Activated T-helper 2 cell treated with anti-CD3 and anti-CD28 coated beads, Interferon-gamma antibody, Interleukin-2, Interleukin-4, amounts not matched to agents 10 μg/mL and 5 μg/mL and 100 μg/mL, durations not matched to agents 14 hours and 24 hours and 36 hours (primary cell): ENCODE data around the gene DPM1. TPM values are rescaled to one million over a fixed set of nuclear protein-coding genes. Genes with fewer than 3 reads are reported as not detected.
"Not testable (repeated sequence)": the region's sequence is repeated elsewhere in the genome, so short reads cannot be mapped to it uniquely, and the experiment has no call there.

Experiments
- DNase-seq: peaks from one replicate; pipeline ENCODE4 v3.0.0; 2021; ENCODE audit warnings: low spot score
- H3K27ac Mint-ChIP-seq: one replicate; pipeline ENCODE4 v1.8.0; 2021; ENCODE audit warnings: mixed read lengths
- H3K27me3 Mint-ChIP-seq: one replicate; pipeline ENCODE4 v1.8.0; 2021; ENCODE audit warnings: low read depth, mixed read lengths
- H3K36me3 Mint-ChIP-seq: one replicate; pipeline ENCODE4 v1.8.0; 2021; ENCODE audit warnings: low read depth, mixed read lengths
- H3K4me1 Mint-ChIP-seq: one replicate; pipeline ENCODE4 v1.8.0; 2021; ENCODE audit warnings: low read depth, mixed read lengths
- H3K4me3 Mint-ChIP-seq: one replicate; pipeline ENCODE4 v1.8.0; 2021; ENCODE audit warnings: low read depth, mild to moderate bottlenecking, moderate library complexity, mixed read lengths
- H3K9me3 Mint-ChIP-seq: one replicate; pipeline ENCODE4 v1.8.0; 2021; ENCODE audit warnings: mixed read lengths
- intact Hi-C: fragments of 100-400 bp; cut with micrococcal nuclease; formaldehyde crosslinking; loops from one replicate; pipeline ENCODE4 v1.15.1; 2023
- total RNA-seq: library from RNA; stranded (reverse); gene quantifications from 2 replicates; pipeline ENCODE4 v1.2.3, GENCODE V29; 2022

The DPM1 gene
- total RNA-seq, 1 donor from 2014 or later: 59.6 TPM

- Mint-ChIP-seq H3K27ac (no peak overlapping the region), H3K9me3 (no peaks in the 10 kb centered on the region), H3K4me3 (no peak overlapping the region), H3K4me1 (peaks cover 2% of the 10 kb centered on the region), H3K27me3 (no peaks in the 10 kb centered on the region), H3K36me3 (no peaks in the 10 kb centered on the region)
- DNase-seq: no peak
- intact Hi-C loops: no loop called here
These were observed 34.0 kb upstream of the DPM1 start for GRCh38 chr20:50992336-50992732.

GRCh38 chr20:50991076-50991475 is 32.7 kb upstream of the DPM1 start:
- Mint-ChIP-seq H3K36me3 (no peaks in the 10 kb centered on the region), H3K9me3 (no peaks in the 10 kb centered on the region), H3K27me3 (peaks cover 8% of the 10 kb centered on the region), H3K4me1 (peaks cover 2% of the 10 kb centered on the region), H3K4me3 (no peak overlapping the region), H3K27ac (no peak overlapping the region)
- intact Hi-C loops: no loop called here
- no peak for DNase-seq

GRCh38 chr20:50987493-50988210 is 29.3 kb upstream of the DPM1 start:
- intact Hi-C loops: loop anchor here (10.0 kb wide), 1 partner anchor 637 kb away; no protein-coding TSS in a partner anchor
- Mint-ChIP-seq H3K27ac (no peak overlapping the region), H3K4me1 (peaks cover under 1% of the 10 kb centered on the region), H3K27me3 (peaks cover 15% of the 10 kb centered on the region), H3K9me3 (no peaks in the 10 kb centered on the region), H3K4me3 (no peak overlapping the region), H3K36me3 (no peaks in the 10 kb centered on the region)
- DNase-seq: peak; percentile 39

GRCh38 chr20:50983321-50983720 is 25.0 kb upstream of the DPM1 start:
- peaks cover 18% of the 10 kb centered on the region for H3K27me3 Mint-ChIP-seq
- intact Hi-C loops: loop anchor here (10.0 kb wide), 1 partner anchor 641 kb away; no protein-coding TSS in a partner anchor
- no peaks in the 10 kb centered on the region for H3K9me3 Mint-ChIP-seq

GRCh38 chr20:50982363-50982762 is 24.0 kb upstream of the DPM1 start:
- Mint-ChIP-seq H3K9me3 (no peaks in the 10 kb centered on the region), H3K36me3 (no peaks in the 10 kb centered on the region), H3K4me3 (no peak overlapping the region), H3K27ac (no peak overlapping the region), H3K4me1 (peaks cover 21% of the 10 kb centered on the region), H3K27me3 (peaks cover 18% of the 10 kb centered on the region)
- DNase-seq: no peak
- intact Hi-C loops: loop anchor here (10.0 kb wide), 1 partner anchor 642 kb away; no protein-coding TSS in a partner anchor

More at GRCh38 chr20:50983321-50983720, 25.0 kb upstream of the DPM1 start:
- no peak for DNase-seq
- no peak overlapping the region for H3K27ac Mint-ChIP-seq
- peaks cover 21% of the 10 kb centered on the region for H3K4me1 Mint-ChIP-seq
- H3K36me3 Mint-ChIP-seq: no peaks in the 10 kb centered on the region
- no peak overlapping the region for H3K4me3 Mint-ChIP-seq

- Mint-ChIP-seq H3K4me1 (peaks cover 21% of the 10 kb centered on the region), H3K27me3 (peaks cover 15% of the 10 kb centered on the region), H3K4me3 (no peak overlapping the region), H3K27ac (no peak overlapping the region), H3K9me3 (no peaks in the 10 kb centered on the region), H3K36me3 (no peaks in the 10 kb centered on the region)
- intact Hi-C loops: loop anchor here (10.0 kb wide), 1 partner anchor 643 kb away; no protein-coding TSS in a partner anchor
- DNase-seq: no peak
These were observed 23.3 kb upstream of the DPM1 start for GRCh38 chr20:50981714-50982048.

GRCh38 chr20:50980851-50981713 is 22.8 kb upstream of the DPM1 start:
- Mint-ChIP-seq H3K4me3 (no peak overlapping the region), H3K4me1 (peaks cover 21% of the 10 kb centered on the region), H3K27ac (peak overlapping the region; percentile 87), H3K27me3 (peaks cover 10% of the 10 kb centered on the region), H3K36me3 (no peaks in the 10 kb centered on the region), H3K9me3 (no peaks in the 10 kb centered on the region)
- DNase-seq: peak; percentile 22
- intact Hi-C loops: loop anchor here (10.0 kb wide), 1 partner anchor 644 kb away; no protein-coding TSS in a partner anchor

- Mint-ChIP-seq H3K4me1 (peaks cover 21% of the 10 kb centered on the region), H3K36me3 (no peaks in the 10 kb centered on the region), H3K27me3 (peaks cover 11% of the 10 kb centered on the region), H3K4me3 (no peak overlapping the region), H3K9me3 (no peaks in the 10 kb centered on the region), H3K27ac (peak overlapping the region; percentile 87)
- intact Hi-C loops: loop anchor here (10.0 kb wide), 1 partner anchor 645 kb away; no protein-coding TSS in a partner anchor
- no peak for DNase-seq
These were observed 21.8 kb upstream of the DPM1 start for GRCh38 chr20:50980071-50980681.

GRCh38 chr20:50978533-50978932 is 20.2 kb upstream of the DPM1 start:
- not testable (repeated sequence) for H3K9me3 Mint-ChIP-seq, DNase-seq
- peak overlapping the region; percentile 1 for H3K27ac Mint-ChIP-seq

GRCh38 chr20:50977066-50978021 is 19.0 kb upstream of the DPM1 start:
- H3K9me3 Mint-ChIP-seq: no peaks in the 10 kb centered on the region
- peaks cover 18% of the 10 kb centered on the region for H3K4me1 Mint-ChIP-seq
- intact Hi-C loops: no loop called here
- no peak overlapping the region for H3K4me3 Mint-ChIP-seq
- no peak overlapping the region for H3K27ac Mint-ChIP-seq
- H3K27me3 Mint-ChIP-seq: peaks cover 10% of the 10 kb centered on the region
- no peaks in the 10 kb centered on the region for H3K36me3 Mint-ChIP-seq
- no peak for DNase-seq

More at GRCh38 chr20:50978533-50978932, 20.2 kb upstream of the DPM1 start:
- Mint-ChIP-seq H3K4me1 (peaks cover 21% of the 10 kb centered on the region), H3K27me3 (peaks cover 11% of the 10 kb centered on the region)
- H3K4me3 Mint-ChIP-seq, H3K36me3 Mint-ChIP-seq, intact Hi-C loops: not testable (repeated sequence)

- no peak for DNase-seq
- no peak overlapping the region for H3K4me3 Mint-ChIP-seq
- H3K27ac Mint-ChIP-seq: no peak overlapping the region
- intact Hi-C loops: no loop called here
- peaks cover 12% of the 10 kb centered on the region for H3K4me1 Mint-ChIP-seq
- H3K27me3 Mint-ChIP-seq: peaks cover 10% of the 10 kb centered on the region
- H3K36me3 Mint-ChIP-seq: no peaks in the 10 kb centered on the region
- H3K9me3 Mint-ChIP-seq: no peaks in the 10 kb centered on the region
These were observed 17.5 kb upstream of the DPM1 start for GRCh38 chr20:50975701-50976330.
